ENCODE data around the gene GRIN3B.

The GRIN3B gene

DNA sequence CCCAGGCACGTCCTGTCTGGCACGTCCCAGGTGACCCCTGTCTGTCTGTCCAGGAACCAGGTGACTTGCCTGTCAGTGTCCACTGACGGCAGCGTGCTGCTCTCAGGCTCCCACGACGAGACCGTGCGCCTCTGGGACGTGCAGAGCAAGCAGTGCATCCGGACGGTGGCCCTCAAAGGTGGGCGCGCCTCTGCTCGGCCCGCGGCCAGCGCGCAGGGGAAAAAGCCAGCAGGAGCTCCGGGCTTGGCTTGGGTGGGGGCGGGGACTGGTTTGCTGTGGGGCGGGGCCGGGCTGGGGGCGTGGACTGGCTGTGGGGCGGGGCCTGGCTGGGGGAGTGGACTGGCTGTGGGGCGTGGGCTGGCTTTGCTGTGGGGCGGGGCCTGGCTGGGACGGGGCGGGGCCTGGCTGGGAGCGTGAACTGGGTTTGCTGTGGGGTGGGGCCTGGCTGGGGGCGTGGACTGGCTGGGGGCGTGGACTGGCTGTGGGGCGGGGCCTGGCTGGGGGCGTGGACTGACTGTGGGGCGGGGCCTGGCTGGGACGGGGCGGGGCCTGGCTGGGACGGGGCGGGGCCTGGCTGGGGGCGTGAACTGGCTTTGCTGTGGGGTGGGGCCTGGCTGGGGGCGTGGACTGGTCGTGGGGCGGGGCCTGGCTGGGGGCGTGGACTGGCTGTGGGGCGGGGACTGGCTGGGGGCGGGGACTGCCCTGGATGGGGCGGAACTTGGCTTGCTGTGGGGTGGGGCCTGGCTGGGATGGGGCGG is 8.9 kb upstream of the GRIN3B start:
- DNase-seq = peak; percentile 15 to 36

DNA sequence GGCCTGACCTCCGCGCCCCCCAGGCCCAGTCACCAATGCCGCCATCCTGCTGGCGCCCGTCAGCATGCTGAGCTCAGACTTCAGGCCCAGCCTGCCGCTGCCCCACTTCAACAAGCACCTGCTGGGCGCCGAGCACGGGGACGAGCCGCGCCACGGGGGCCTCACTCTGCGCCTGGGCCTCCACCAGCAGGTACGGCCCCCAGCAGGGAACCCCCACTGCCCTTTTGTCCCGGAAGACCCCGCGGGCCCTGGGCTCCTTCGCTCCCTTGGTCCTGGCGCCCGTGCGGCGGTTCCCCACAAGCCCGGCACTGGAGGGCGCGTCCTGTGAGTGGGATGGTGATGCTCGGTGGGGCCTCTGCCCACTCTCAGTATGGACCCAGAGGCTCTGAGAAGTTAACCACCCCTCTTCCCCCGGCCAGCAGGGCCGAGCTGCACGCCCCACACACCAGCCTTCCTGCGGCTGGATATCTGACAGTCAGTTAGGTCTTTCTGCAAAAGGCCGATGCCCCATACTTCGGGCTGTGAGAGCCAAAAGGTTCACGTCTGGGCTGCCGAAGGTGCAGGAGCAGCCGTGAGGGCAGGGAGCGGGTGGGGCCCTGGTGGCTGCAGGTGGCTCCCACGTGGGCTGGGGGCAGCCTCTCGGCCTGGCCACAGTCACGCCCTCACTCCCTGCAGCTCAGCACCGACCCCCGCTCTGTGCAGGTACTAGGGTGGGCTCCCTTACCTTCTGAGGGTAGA is 8.1 kb upstream of the GRIN3B start:
- DNase-seq = no peak

DNA sequence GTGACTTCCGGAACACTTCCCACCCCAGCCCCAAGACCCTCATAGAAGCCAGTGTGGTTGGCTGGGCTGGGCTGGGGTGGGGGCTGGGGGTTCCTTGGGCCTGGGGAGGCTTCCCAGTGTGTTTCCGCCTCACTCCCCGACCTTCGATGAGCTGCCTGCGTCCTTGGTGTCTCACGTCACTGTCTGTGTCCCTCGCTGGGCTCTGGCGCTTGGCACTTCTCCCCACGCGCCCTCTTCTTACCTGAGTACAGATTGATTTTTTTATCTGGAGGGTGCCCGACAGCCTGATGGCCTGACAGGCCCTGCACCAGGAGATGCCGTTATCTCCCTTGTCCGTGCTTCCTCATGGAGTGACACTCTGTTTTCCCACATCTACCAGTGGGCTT is 7.6 kb upstream of the GRIN3B start:
- DNase-seq = no peak

DNA sequence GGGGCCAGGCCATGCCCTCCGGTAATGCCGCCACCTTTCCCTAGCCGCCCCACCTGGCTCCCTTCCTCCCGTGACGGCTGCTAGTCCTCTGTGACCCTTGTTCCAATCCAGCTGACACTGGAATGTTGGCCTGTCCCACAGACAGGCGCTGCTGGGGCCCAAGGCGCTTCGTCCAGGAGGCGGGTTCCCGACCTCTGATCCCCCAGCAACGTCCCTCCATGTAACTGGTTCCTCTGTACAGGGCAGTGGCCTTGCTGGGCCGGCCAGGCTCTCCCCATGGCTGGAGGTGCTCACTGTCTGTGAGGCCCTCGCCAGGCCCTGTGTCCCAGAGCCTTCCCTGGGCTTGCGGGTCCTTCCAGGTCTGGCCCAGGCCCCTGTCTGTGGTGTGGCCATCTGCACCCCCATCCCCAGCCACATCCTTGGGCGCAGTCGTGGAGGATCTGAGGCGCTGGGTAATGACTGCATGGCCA is 6.8 kb upstream of the GRIN3B start:
- DNase-seq = no peak

DNA sequence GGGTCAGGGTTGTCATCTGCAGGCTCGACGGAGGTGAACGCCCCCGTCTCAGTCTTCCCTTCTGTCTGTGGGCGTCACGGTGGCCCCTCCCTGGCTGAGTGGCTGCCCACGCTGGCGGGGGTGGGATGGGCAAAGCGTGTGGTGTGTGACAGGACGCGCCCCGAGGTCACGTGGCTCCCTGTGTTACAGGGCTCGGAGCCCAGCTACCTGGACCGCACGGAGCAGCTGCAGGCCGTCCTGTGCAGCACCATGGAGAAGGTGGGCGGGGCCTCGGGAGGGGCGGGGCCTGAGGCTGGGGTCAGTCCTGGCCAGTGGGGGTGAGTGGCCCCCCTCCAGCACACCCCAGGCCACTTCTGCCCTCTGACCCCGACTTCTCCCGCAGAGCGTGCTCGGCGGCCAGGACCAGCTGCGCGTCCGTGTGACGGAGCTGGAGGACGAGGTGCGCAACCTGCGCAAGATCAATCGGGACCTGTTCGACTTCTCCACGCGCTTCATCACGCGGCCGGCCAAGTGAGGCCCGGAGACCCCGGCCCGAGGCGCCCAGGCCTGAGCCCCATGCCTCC is 6.3 kb upstream of the GRIN3B start:
- DNase-seq = no peak

DNA sequence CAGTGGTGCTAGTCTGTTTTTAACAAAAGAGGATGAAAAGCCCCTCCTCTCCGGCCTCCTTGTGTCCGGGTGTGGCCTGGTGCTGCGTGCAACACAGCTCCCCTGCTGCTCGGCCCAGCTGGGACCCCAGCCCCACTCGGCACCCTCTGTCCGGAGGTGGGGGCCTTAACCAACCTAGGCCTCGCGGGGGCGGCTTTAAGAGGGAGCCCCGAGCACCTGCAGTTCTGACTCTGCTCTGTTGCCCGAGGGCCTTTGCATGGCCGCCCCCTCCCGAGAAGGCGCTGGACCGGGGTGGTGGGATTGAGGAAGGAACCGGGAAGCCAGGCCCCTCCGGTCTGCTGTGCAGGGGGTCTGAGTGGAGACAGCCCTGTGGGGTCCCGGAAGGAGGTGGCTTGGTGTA is 5.7 kb upstream of the GRIN3B start:
- DNase-seq = no peak

DNA sequence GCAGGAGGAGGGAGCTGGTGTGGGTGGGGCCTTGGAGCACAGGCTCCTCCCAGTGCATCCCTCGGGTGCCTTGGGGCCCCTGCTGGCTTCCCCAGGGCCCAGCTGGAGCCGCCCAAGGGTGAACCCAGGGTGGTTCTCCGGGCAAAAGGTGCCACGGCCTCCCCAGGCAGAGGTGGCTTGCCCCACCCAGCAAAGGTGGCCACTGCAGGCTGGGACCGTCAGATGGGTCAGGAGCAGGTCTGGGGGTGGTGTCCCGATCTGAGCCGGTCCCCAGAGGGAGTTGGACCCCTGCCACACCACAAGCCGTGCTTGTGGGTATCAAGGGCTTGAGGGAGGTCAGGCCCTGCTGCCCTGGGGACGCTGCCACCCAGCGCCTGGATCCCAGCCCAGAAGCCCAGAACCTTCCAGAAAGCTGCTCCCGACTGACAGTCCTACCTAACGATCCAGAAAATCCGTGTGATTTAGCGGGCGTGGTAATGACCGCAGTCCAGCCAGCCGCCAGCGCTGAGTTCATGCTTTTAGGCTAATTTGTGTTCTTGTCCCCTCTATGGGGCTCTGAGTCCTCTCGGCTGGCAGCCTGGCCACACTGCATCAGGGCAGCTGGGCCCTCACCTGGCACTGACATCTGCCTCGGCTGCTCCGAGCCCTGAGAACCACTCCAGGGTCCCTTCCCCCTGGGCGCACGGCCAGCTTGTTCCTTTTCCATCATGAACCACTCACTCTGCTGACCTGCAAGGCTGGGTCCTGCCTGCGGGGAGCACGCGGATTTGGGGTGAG is 5.0 kb upstream of the GRIN3B start:
- no peak for DNase-seq

DNA sequence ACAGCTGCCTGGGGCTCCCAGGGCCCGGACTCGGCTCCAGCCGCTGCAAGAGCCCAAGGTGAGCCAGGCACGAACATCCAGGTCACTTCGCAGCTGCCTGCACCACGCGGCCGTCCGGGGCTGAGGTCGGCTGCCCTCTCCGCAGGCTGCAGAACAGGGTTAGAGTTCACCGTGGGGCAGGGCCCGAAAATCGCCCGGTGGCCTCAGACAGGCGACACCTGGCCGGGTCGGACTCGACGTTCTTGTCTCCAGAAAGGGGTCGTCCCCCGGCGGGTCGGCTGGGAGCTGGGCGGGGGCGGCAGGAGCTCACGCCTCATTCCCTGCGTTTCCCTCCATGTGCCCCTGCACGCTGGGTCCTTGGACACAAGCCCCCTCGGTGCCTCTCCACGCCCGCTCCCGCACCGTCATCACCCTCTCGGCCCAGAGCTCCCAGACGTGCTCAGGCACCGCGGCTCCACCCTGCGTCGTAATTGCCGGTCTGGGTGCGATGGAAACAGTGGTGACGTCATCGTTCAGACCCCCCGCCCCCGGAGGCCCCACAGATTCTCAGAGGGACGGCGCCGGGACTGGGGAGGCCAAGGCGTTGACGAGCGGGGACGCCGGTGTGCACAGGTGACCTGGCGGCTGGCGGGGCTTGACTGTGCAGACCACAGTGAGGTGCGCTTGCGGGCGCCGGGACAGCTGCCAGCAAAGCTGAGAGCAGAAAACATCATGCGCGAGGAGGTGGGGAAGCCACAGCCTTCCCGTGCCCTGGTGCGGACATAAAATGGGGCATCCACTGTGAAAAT is 4.0 kb upstream of the GRIN3B start:
- no peak for DNase-seq

DNA sequence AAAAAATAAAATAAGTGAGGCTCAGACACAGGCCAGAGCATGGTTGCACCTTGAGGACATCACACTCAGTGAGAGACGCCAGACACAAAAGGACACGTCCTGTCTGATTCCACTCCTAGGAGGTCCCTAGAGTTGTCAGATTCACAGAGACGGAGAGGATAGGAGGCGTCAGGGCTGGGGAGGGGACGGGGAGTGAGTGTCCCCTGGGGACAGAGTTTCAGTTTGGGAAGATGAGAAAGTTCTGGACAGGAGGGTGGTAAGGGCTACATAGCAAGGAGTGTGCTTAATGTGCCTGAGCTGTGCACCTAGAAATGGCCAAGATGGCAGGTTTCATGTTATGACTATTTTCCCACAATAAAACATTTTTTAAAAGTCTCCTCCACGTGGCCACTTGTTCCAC is 2.2 kb upstream of the GRIN3B start:
- no peak for DNase-seq

DNA sequence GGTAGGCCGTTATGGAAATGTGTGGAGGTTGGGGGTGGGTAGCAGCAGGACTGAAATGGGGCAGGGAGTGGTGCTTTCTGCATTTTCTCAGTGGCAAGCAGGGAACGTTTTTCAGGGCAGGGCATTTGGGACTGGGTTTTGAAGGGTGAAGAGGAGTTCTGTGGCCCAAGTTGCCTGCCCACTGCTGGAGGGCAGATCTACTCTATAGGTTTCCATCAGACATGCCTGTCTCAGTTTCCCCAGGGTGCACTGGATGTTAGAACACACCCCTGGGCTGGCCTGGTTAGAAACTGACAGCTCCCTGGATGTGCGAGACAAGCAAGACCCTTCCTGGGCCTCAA is 870 bp upstream of the GRIN3B start:
- no peak for DNase-seq

DNA sequence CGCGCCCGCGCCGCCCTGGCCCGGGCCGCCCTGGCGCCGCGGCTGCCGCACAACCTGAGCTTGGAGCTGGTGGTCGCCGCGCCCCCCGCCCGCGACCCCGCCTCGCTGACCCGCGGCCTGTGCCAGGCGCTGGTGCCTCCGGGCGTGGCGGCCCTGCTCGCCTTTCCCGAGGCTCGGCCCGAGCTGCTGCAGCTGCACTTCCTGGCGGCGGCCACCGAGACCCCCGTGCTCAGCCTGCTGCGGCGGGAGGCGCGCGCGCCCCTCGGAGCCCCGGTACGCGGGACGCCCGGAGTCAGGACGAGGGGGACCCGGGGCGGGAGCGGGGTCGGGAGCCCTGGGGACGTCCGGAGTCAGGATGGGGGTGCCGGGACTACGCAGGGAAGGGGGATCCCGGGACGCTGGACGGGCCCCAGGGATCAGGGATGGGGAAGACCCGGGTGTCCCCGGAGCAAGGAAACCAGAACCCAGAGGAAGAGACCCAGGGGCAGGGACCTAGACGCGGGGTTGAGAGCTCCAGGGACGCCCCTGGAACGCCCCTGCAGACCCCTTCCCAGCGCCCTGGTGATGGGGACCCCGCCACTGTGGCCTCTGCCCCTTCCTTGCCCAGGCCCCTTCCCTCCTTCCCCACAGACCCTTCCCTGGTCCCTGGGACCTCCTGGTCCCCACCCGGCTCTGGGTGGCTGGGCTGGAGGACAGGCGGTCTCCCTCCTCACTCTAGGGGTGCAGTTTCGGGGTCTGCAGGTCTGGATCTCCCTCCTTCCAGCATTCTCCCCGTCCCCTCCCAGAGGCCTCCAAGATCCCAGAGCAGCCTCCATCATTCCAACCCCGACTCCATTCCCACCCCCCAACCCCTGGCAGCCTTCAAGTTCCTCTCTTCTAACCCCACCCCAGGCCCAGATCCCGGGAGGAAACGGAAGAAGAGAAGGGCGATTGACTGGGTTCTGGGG is 645 bp downstream of the GRIN3B start:
- DNase-seq = no peak

DNA sequence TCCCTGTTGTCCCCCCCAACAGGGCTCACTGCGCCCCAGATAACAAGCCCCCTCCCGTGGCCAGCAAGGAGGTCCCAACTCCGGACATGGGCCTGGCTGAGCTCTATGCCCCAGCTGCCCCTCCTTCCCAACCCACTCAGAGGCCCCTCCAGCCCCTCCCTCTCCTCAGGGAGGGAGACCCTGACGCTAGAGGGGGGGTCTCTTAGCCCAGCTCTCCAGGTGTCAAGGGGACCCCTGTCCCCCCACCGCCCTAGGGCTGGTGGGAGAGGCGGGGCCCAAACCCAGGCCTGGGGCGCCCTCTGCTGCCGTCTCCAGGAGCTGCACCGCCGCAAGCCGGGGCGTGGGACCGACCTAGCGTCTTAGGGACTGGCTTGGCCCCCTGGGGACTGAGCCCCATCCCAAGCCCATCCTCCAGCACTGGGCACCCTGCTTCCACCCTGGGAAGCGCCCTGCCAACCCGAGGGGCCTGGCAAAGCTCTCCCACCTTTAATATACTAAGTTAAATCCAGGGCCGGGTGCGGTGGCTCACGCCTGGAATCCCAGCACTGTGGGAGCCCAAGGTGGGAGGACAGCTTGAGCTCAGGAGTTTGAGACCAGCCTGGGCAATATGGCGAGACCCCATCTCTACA is 1.4 kb downstream of the GRIN3B start:
- peak; percentile 44 to 52 for DNase-seq

DNA sequence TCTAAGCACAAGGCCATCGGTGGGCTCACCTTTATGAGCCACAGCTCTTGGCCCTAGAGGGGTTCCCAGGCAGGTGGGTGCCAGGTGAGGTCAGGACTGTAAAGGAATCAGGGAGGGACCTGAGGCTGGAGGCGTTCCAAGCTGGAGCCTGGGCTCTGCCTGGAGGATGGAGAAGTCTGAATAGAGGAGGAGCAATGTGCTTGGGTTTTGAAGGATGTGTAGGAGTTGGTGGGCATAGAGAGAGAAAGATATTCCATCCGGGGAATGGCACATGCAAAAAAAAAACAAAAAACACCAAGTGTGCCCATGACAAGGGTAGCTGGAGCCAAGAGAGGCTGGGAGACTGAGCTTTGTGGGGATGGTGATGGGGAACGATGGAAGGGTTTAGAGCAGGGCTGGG is 2.4 kb downstream of the GRIN3B start:
- DNase-seq = no peak

DNA sequence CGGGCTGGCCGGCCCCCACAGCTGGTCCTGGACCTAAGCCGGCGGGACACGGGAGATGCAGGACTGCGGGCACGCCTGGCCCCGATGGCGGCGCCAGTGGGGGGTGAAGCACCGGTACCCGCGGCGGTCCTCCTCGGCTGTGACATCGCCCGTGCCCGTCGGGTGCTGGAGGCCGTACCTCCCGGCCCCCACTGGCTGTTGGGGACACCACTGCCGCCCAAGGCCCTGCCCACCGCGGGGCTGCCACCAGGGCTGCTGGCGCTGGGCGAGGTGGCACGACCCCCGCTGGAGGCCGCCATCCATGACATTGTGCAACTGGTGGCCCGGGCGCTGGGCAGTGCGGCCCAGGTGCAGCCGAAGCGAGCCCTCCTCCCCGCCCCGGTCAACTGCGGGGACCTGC is 3.1 kb downstream of the GRIN3B start:
- no peak for DNase-seq

DNA sequence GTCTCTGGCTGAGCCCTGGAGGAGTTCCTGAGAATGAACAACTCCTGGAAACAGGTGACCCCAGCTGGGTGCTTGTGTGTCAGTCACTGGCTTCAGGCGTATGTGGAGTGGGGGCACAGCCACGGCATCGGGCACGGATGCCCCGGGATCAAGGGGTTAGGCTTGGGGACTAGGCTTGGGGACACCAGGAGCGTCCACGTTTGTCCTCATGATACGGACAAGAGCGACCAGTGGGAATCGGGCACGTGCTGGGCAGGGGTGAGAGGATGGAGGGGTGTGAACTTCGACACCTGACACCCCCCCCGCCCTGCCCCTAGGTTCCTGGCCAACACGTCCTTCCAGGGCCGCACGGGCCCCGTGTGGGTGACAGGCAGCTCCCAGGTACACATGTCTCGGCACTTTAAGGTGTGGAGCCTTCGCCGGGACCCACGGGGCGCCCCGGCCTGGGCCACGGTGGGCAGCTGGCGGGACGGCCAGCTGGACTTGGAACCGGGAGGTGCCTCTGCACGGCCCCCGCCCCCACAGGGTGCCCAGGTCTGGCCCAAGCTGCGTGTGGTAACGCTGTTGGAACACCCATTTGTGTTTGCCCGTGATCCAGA is 4.1 kb downstream of the GRIN3B start:
- DNase-seq = no peak

DNA sequence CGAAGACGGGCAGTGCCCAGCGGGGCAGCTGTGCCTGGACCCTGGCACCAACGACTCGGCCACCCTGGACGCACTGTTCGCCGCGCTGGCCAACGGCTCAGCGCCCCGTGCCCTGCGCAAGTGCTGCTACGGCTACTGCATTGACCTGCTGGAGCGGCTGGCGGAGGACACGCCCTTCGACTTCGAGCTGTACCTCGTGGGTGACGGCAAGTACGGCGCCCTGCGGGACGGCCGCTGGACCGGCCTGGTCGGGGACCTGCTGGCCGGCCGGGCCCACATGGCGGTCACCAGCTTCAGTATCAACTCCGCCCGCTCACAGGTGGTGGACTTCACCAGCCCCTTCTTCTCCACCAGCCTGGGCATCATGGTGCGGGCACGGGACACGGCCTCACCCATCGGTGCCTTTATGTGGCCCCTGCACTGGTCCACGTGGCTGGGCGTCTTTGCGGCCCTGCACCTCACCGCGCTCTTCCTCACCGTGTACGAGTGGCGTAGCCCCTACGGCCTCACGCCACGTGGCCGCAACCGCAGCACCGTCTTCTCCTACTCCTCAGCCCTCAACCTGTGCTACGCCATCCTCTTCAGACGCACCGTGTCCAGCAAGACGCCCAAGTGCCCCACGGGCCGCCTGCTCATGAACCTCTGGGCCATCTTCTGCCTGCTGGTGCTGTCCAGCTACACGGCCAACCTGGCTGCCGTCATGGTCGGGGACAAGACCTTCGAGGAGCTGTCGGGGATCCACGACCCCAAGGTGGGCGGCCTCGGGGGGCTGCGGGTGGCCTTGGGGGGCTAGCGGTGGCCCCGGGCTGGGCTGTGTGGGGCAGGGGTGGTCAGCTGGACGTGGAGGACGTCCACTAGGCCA is 4.8 kb downstream of the GRIN3B start:
- no peak for DNase-seq

DNA sequence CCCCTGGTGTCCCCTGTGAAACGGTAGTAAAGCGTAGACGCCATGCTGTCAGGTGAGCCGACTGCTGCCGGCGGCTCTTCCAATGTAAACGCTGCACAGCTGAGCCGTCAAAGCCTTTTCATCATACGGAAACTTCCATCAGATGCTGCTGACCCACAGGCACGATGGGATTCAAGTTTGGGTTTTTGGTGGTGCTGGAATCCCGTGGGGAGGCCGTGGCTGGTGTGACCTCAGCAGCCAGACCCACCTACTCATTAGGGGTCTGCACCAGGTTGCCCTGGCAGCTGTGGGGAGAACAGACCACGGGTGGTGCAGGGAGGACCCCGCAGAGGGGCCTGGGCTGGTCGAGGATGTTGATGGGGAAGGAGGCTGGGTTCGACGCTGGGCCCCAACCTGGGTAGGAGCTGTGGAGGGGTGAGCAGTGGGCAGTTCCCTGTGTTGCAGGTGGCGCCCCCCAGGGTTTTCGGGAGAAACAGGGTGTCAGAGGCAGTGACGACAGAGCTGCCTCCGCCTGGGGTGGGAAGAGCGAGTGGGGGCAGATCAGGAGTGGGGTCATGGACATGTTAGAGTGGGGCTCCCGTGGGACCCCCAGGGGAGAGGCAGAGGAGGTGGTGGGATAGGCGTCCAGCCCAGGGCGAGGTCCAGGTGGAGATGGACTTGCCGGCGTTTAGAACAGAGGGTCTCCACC is 6.6 kb downstream of the GRIN3B start:
- DNase-seq = no peak

DNA sequence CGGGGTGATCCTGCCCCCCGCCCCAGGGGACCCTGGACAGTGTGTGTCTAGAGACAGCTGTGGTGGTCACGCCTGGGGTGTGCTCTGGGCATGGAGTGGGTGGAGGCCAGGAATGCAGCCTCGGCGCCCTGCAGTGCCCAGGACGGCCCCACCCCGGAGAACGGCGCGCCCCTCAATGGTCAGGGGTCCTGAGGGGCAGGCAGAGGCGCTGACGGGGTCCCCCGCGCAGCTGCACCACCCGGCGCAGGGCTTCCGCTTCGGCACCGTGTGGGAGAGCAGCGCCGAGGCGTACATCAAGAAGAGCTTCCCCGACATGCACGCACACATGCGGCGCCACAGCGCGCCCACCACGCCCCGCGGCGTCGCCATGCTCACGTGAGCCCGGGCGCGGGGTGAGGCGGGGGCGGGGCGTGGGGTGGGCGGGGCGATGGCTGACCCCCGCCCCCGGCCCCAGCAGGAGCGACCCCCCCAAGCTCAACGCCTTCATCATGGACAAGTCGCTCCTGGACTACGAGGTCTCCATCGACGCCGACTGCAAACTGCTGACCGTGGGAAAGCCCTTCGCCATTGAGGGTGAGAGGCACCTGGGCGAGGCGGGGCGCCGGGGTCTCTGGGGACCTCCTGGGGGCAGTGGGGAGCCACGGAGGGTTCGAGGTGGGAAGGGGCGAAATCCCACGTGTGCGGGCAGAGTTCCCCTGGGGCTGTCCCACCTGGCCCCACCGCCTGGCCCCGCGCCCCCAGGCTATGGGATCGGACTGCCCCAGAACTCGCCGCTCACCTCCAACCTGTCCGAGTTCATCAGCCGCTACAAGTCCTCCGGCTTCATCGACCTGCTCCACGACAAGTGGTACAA is 7.4 kb downstream of the GRIN3B start:
- no peak for DNase-seq

All from inflammatory macrophage (primary cell).